GM12874 (cell line): ENCODE results near the gene SPAG8.

Experiments
- TF ChIP-seq, protein P1 (sequence below): IDR thresholded peaks from 2 replicates; pipeline ENCODE4 v1.5.1; 2011; ENCODE audit warnings: low read depth, mild to moderate bottlenecking, control low read depth, low read length, moderate library complexity; ENCODE audit not compliant: insufficient read depth

The SPAG8 gene

DNA sequence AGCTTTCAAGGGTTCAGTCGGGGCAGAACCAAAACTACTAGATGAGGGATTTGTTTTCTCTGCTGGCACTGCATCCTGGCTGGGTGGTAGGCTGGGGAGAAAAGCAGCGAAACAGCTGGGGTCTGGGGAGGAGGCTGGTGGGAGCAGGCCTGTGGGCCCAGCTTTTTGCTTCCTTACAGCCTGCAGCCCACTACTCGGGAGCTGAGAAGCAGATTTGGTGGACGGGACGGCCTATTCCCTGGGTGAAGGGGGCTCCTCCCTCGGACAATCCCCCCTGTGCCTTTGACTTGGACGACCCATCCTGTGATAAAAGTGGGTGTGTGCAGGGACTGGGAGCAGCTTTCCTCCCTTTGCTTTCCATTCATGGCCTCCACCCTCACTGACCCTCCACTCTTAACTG lies 11.5 kb downstream of the SPAG8 start:
- TF ChIP-seq, protein P1, sequence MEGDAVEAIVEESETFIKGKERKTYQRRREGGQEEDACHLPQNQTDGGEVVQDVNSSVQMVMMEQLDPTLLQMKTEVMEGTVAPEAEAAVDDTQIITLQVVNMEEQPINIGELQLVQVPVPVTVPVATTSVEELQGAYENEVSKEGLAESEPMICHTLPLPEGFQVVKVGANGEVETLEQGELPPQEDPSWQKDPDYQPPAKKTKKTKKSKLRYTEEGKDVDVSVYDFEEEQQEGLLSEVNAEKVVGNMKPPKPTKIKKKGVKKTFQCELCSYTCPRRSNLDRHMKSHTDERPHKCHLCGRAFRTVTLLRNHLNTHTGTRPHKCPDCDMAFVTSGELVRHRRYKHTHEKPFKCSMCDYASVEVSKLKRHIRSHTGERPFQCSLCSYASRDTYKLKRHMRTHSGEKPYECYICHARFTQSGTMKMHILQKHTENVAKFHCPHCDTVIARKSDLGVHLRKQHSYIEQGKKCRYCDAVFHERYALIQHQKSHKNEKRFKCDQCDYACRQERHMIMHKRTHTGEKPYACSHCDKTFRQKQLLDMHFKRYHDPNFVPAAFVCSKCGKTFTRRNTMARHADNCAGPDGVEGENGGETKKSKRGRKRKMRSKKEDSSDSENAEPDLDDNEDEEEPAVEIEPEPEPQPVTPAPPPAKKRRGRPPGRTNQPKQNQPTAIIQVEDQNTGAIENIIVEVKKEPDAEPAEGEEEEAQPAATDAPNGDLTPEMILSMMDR, result no peak

DNA sequence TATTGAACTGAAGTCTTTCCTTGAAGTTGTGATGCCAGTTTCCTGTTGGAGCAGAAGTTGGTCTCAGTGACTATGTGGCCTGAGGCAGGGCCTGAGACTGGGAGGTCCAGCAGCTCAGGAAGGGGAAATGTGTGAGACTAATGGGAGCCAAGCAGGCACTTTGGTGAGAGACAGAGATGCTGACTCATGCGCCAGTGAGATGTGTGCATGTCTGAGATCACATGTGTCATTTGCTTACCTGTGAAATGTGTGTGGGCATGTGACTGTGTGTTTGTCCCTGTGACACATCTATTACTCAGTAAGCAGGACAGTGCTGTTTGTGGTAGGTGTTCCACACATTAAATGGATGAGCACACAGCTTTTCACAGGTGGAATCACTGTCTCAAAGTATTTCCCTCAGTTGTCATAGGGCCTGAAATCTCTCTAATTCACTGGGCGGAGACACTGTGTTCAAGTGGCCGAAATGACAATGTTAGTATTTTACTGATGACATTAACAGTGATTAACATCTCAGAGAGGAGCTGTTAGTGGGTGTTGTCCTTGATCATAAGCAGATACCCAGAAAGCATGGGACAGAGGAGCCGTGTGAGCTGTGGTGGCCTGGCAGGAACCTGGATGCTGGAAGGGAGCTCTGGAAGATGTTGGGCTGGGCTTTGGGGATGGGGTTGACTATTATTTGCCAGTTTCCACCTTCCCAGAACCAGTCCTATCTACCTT lies 13.2 kb downstream of the SPAG8 start:
- TF ChIP-seq, protein P1, result no peak

DNA sequence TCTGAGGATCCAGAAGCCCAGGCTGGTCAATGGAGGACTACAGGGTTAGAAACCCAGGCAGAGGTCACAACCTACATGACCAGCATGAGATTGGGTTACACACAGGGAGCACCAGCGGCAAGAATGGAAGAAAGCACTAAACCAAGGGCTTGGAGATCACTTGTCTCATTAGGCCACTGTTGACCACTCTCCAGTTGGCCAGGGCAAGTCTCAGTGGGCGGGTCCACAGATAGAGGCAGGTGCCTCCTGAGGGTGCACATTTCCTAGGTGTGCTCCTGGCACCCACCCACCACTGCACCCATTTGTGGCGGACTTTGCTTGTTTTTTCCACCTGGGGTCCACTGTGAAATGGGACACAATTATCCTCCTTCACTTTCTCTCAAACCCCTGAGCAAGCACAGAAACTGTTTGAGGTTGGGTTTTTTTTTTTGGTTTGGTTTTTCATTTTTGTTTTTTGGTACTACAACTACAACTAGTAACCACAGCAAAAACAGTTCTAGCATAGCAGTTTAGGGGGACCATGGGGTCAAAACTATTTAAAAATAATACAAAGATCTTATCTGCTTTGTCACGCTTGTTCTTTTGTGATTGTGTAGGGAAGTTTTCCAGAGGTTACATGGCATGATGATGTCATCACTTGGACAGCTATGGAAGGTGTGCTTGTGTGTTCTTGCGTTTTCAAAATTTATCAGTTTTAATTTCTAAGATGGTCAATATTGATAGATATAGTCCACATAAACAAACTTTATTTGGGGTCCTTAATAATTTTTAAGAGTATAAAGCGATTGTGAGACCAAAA lies 14.6 kb downstream of the SPAG8 start:
- TF ChIP-seq, protein P1, result no peak

DNA sequence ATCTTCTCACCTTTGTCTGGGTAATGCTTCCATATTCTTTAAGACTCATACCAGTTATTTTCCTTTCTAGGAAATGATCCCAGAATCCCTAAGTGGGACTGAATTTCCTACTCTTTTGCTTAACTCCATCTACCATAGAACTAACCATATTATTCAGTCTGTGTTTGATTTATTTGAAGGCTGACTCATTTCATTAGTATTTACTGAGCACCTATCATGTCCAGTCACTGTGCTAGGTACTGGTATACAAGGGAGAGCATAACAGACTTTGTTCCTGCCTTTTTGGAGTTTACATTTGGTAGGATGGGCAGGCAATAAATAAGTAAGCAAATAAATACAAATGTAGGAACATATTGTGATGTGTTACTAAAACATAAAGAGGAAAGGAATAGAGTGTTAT lies 16.4 kb downstream of the SPAG8 start:
- TF ChIP-seq, protein P1, result no peak

DNA sequence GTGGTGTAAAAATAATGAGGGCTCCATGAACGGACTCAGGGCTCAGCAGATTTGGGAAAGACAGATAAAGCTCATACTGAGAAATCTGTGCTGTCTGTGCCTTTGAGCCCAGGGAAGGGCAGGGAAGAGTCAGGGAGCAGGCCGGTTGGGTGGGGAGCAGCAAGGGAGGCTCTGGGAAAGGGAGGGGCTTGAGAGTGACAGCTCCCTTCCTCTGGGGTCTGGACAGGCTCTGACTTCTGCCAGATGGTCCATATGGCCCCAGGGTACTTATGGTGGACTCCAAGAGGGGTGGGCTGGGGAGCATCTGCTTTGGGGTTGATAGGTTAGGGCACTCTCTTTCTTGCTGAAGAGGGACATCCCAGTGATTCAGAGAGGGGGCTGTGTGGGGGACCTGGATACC lies 18.6 kb downstream of the SPAG8 start:
- TF ChIP-seq, protein P1, result no peak

DNA sequence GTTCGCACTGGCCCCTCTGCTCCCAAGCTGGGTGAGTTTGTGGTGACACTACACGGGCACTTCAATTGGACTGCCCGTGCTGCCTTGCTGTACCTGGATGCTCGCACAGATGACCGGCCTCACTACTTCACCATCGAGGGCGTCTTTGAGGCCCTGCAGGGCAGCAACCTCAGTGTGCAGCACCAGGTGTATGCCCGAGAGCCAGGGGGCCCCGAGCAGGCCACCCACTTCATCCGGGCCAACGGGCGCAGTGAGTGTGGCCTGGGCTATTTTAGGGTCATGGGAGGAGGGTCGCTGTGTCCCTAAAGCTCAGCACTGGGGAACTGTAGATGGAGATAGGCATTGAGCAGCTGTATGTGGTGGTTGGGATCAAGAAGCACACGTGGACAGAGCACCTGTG lies 19.2 kb downstream of the SPAG8 start:
- TF ChIP-seq, protein P1, result no peak

DNA sequence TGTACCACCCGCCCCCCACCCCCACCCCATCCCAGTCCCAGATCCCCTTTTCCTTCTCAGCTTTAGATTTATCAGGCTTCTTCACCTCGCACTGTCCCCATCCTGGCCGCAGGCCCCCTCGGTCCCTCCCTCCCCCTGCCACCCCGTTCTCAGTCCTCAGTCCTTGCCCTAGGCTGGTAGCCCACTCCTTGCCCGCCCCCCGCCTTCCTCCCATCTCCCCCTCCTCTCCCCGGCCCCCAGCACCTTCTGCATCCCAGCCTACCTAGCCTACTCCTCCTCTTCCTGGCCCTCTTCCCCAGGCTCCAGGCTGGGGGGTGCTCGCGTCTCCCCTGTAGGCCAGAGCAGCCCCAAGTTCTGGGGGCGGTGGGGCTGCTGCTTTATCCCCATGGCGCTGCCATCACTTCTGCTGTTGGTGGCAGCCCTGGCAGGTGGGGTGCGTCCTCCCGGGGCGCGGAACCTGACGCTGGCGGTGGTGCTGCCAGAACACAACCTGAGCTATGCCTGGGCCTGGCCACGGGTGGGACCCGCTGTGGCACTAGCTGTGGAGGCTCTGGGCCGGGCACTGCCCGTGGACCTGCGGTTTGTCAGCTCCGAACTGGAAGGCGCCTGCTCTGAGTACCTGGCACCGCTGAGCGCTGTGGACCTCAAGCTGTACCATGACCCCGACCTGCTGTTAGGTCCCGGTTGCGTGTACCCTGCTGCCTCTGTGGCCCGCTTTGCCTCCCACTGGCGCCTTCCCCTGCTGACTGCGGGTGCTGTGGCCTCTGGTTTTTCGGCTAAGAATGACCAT lies 19.8 kb downstream of the SPAG8 start:
- TF ChIP-seq, protein P1, result no peak
